Left hindlimb (tissue), 1 donor: ENCODE measurements around the gene SEPTIN6.

ENCODE experiments used
- DNase-seq: peaks from one replicate; pipeline ENCODE4 v3.0.0-alpha.2; 2018

The SEPTIN6 gene

DNA sequence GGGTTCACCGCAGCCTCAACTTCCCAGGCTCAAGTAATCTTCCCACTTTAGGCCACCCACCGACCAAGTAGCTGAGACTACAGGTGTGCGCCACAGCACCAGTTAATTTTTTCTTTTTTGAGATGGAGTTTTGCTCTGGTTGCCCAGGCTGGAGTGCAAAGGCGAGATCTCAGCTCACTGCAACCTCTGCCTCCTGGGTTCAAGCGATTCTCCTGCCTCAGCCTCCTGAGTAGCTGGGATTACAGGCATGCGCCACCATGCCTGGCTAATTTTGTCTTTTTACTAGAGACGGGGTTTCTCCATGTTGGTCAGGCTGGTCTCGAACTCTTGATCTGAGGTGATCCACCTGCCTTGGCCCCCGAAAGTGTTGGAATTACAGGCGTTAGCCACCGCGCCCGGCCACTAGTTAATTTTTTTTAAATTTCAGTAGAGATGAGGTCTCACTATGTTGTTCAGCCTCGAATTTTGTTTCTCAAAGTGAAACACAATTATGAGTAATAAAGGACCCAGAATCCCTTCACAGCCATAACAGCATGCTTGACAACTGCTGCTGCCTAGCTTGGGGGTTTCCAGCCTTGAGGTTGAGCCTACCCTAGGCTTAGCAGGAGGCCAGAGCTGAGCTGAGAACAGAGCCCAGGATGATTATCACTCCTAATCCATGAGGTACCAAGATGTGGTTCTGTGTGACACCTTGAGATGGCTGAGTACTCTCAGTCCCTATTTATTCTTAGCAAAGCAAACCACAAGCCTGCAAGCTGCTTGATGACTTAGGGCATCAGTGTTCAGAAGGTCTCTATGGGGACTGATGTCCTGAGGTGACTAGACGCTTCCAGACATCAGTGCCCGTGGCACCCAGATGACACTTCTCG lies 45.2 kb downstream of the SEPTIN6 start:
- no peak for DNase-seq

DNA sequence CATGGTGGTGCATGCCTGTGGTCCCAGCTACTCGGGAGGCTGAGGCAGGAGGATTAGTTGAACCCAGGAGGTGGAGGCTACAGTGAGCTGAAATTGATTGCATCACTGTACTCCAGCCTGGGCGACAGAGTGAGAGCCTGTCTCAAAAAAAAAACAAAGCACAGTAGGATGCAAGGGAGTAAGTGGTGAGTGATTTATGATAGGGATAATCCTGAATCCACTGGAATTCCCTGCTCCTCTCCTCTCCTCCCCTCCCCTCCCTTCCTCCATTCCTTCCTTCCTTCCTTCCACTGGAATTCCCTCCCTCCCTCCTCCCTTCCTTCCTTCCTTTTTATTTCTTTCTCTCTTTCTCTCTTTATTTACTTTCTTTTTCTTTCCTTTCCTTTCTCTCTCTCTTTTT lies 45.9 kb downstream of the SEPTIN6 start:
- no peak for DNase-seq

DNA sequence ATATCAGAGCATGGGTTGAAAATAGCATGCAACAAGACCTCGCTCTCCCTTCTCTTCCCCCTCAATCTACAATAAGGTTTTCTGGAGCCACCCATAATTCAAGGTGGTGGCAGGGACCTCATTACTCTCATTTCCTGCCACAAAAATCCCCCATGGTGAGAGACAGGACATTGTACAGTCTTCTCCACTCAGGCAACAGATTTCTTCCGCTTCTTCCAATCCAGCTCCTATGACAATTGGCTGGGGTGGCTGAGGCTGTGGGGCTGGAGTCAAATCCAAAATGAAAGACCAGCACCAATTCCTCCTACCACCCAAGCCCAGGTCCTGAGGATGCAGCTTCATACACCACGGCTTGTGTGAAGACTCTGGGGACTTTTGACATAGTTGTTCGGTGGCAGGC lies 46.5 kb downstream of the SEPTIN6 start:
- DNase-seq, result no peak

DNA sequence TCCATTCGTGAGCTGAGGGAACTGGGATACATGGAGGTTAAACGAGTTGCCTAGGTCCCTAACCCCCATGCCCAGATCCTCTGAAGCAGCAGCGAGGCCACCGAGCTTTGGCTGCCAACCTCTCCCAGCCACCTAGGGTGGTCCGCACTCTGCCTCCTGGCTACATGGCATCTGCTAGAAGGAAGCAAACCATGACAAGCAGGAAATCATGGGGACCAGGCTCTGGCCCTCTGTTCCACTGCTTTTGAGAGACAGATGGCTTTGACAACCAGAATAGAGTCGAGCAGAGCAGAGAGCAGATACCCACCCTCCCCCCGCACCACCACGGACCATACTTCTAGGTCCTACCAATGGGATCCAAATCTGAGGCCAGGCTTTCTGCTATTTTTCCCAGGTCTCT lies 49.3 kb downstream of the SEPTIN6 start:
- no peak for DNase-seq
